Measurements from ENCODE around the gene SLC25A5. TPM values are rescaled to one million over a fixed set of nuclear protein-coding genes. Genes with fewer than 3 reads are reported as not detected.
"Not testable (repeated sequence)": the region's sequence is repeated elsewhere in the genome, so short reads cannot be mapped to it uniquely, and the experiment has no call there.

Gene SLC25A5
- total RNA-seq, 1 donor from 2014 or later = 471 TPM

- Mint-ChIP-seq H3K27ac (no peak overlapping the region), H3K27me3 (ENCODE audit: insufficient read depth) (peaks cover 4% of the 10 kb centered on the region), H3K9me3 (no peaks in the 10 kb centered on the region), H3K4me1 (ENCODE audit: low read depth) (peaks cover 10% of the 10 kb centered on the region), H3K4me3 (no peak overlapping the region), H3K36me3 (ENCODE audit: low read depth) (no peaks in the 10 kb centered on the region)
- DNase-seq (ENCODE audit: low spot score) = no peak
- intact Hi-C loops (cut with micrococcal nuclease) = loop anchor here (2.0 kb wide), 1 partner anchor 13 kb away; the partner anchor contains the start of gene SLC25A5
These were observed 13.8 kb downstream of the SLC25A5 start for GRCh38 chrX:119482041-119482440.

DNA sequence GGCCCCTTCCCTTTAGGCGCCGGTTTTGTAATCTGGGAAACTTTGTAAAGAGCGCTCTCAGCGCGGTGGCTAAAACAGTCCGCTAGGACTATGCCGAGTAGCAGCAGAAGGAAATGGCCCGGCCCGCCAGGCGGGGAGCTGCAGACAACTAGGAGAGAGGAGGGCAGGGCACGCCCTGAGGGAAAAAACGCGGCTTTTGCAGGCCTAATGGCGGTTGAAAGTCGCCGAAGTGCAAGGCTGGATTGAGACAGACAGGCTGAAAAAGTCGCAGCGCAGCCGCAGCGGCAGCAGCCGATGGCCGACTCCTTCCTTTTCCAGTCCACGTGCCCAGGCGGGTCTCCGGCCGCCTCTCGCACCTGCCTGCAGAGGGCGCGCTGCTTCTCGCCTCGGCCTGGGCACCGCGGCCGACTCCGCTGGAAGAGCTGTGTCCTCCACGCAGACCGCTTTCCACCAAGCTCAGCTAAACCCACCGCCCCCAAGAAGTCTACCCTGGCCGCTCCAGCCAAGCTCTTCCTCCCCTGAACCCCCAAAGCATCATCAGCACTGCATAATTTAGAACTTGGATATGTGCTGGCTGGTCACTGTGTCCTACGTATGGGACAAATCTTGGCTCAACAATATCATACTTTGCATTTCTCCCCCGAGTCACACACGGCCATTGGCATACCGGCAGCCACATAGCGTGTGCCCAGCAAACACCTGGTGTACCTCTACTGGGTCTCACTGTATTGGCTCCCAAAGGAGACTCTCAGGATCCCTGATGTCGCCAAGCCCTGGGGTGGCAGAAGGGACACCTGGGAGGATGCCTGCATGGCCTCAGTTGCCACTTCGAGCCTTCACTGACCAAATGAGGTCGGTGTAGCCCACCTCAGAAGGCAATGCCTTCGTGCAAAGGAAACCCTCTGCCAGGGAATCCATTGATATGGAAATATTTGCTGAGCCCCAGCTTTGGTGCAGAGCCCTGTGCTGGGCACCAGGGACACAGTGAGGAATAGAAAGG, 14.5 kb downstream of the SLC25A5 start:
- Mint-ChIP-seq H3K27ac (peak overlapping the region; percentile 48), H3K36me3 (ENCODE audit: low read depth) (no peaks in the 10 kb centered on the region), H3K4me1 (ENCODE audit: low read depth) (peaks cover 10% of the 10 kb centered on the region), H3K9me3 (no peaks in the 10 kb centered on the region), H3K4me3 (peak overlapping the region; percentile 59), H3K27me3 (ENCODE audit: insufficient read depth) (peaks cover 4% of the 10 kb centered on the region)
- DNase-seq (ENCODE audit: low spot score) = peak; percentile 59
- intact Hi-C loops (cut with micrococcal nuclease) = loop anchor here (2.0 kb wide), 1 partner anchor 14 kb away; the partner anchor contains the start of gene SLC25A5

GRCh38 chrX:119486745-119487144, 18.5 kb downstream of the SLC25A5 start:
- intact Hi-C loops (cut with micrococcal nuclease) = no loop called here
- Mint-ChIP-seq H3K36me3 (ENCODE audit: low read depth) (no peaks in the 10 kb centered on the region), H3K9me3 (no peaks in the 10 kb centered on the region), H3K27me3 (ENCODE audit: insufficient read depth) (peaks cover 1% of the 10 kb centered on the region), H3K27ac (no peak overlapping the region), H3K4me1 (ENCODE audit: low read depth) (peaks cover 10% of the 10 kb centered on the region), H3K4me3 (no peak overlapping the region)
- DNase-seq (ENCODE audit: low spot score) = no peak

GRCh38 chrX:119487766-119488165, 19.5 kb downstream of the SLC25A5 start:
- H3K27me3 Mint-ChIP-seq (ENCODE audit: insufficient read depth); H3K9me3 Mint-ChIP-seq; intact Hi-C loops (cut with micrococcal nuclease); H3K27ac Mint-ChIP-seq; H3K4me3 Mint-ChIP-seq; DNase-seq (ENCODE audit: low spot score); H3K4me1 Mint-ChIP-seq (ENCODE audit: low read depth); H3K36me3 Mint-ChIP-seq (ENCODE audit: low read depth): not testable (repeated sequence)

- H3K27me3 Mint-ChIP-seq (ENCODE audit: insufficient read depth) = no peaks in the 10 kb centered on the region
- peak; percentile 6 for DNase-seq (ENCODE audit: low spot score)
- no peaks in the 10 kb centered on the region for H3K36me3 Mint-ChIP-seq (ENCODE audit: low read depth)
- no peak overlapping the region for H3K27ac Mint-ChIP-seq
- intact Hi-C loops (cut with micrococcal nuclease) = no loop called here
- no peaks in the 10 kb centered on the region for H3K4me1 Mint-ChIP-seq (ENCODE audit: low read depth)
- no peak overlapping the region for H3K4me3 Mint-ChIP-seq
- H3K9me3 Mint-ChIP-seq = no peaks in the 10 kb centered on the region
These were observed 20.5 kb downstream of the SLC25A5 start for GRCh38 chrX:119488749-119489148.

DNA sequence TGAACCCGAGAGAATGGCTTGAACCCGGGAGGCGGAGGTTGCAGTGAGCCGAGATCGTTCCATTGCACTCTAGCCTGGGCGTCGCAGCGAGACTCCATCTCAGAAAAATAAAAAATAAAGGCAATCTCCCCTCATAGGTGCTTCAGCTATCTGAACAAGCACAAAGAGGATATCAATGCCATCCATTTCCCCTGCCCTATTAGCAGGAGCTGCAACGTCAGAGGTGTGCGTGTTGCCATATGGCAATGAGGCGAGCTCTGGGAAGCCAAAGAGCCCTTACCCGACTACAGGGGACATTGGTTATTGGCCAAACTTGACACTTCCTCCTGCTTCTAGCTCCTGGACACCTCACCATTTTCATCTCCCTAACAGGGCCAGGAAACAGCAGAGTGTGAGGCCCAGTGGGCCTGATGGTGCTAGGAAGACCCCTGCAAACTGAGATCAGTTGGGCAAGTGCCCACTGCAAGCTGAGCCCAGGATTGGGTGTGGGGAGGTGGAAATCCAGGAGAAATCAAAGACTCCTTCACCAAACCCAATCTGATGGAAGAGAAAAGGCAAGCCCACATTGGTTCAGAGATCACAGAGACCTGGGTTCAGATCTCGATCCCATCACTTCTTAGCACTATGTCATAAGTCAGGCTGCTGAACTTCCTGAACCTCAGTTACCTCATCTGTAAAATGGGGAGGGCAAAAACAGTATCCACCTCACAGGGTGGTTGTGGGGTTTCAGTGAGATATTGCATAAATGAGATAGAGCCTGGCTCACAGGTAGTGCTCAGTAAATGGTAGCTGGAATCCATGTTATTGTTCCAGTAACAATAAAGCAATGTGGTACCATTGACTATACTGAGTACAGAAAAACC, 21.2 kb downstream of the SLC25A5 start:
- no peak overlapping the region for H3K27ac Mint-ChIP-seq
- no peak overlapping the region for H3K4me3 Mint-ChIP-seq
- DNase-seq (ENCODE audit: low spot score) = no peak
- no peaks in the 10 kb centered on the region for H3K27me3 Mint-ChIP-seq (ENCODE audit: insufficient read depth)
- intact Hi-C loops (cut with micrococcal nuclease) = loop anchor here (10.0 kb wide), 1 partner anchor 645 kb away; no protein-coding TSS in a partner anchor
- no peaks in the 10 kb centered on the region for H3K4me1 Mint-ChIP-seq (ENCODE audit: low read depth)
- no peaks in the 10 kb centered on the region for H3K36me3 Mint-ChIP-seq (ENCODE audit: low read depth)
- H3K9me3 Mint-ChIP-seq = no peaks in the 10 kb centered on the region

- DNase-seq (ENCODE audit: low spot score) = no peak
- Mint-ChIP-seq H3K9me3 (no peaks in the 10 kb centered on the region), H3K27me3 (ENCODE audit: insufficient read depth) (no peaks in the 10 kb centered on the region), H3K4me1 (ENCODE audit: low read depth) (no peaks in the 10 kb centered on the region), H3K27ac (no peak overlapping the region), H3K36me3 (ENCODE audit: low read depth) (no peaks in the 10 kb centered on the region), H3K4me3 (no peak overlapping the region)
- intact Hi-C loops (cut with micrococcal nuclease) = loop anchor here (10.0 kb wide), 1 partner anchor 642 kb away; no protein-coding TSS in a partner anchor
These were observed 24.2 kb downstream of the SLC25A5 start for GRCh38 chrX:119492463-119492862.

GRCh38 chrX:119493851-119494495, 25.7 kb downstream of the SLC25A5 start:
- not testable (repeated sequence) for H3K4me1 Mint-ChIP-seq (ENCODE audit: low read depth); H3K4me3 Mint-ChIP-seq; H3K36me3 Mint-ChIP-seq (ENCODE audit: low read depth); H3K27me3 Mint-ChIP-seq (ENCODE audit: insufficient read depth); H3K27ac Mint-ChIP-seq; DNase-seq (ENCODE audit: low spot score); H3K9me3 Mint-ChIP-seq
- intact Hi-C loops (cut with micrococcal nuclease) = loop anchor here (10.0 kb wide), 1 partner anchor 641 kb away; no protein-coding TSS in a partner anchor

DNA sequence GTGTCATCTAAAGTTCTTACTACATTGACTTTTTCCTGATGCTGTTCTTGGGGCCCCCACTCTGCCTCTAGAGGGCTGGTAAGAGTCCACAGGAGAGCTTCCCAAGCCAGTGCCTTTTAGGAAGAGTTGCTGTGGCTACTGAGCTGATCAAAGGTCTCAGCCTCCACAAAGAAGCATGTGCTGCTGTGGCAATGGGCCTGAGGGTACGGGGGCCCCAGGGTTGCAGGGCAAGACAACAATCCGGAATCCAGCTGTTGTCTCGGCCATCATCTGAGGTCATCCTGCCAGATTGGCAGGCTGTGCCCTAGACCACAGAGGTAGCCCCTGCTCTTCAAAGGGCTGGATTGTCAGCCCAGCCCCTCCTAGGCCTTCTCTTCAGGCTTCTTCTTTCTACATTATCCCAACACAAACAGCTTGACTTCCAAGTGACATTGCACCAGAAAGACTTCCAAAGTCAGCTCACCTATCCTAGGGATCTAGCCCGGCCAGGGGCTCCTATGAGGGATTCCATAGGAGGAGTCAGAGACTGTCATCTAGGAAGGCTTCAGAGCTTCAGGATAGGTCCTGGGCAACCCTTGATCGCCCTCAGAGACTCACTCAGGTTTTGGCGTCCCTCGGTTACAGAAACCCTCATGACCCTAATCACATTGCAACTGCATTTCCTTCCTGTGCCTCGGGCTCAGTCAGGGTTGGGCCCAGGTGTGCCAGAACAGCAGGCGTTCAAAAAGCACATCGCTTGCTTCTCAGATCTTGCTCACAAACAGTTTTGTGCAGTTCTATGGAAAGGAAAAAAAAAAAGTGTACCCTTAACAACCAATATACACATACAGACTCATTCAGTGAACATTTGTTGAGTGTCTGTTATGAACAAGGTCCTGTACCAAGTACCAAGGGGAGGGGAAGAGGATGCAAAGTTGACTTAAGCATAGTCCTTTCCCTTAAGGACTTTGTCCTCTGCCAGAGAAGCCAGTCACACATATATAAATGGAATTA, 27.8 kb downstream of the SLC25A5 start:
- H3K4me3 Mint-ChIP-seq = no peak overlapping the region
- H3K27me3 Mint-ChIP-seq (ENCODE audit: insufficient read depth) = no peaks in the 10 kb centered on the region
- H3K9me3 Mint-ChIP-seq = no peaks in the 10 kb centered on the region
- H3K27ac Mint-ChIP-seq = no peak overlapping the region
- H3K36me3 Mint-ChIP-seq (ENCODE audit: low read depth) = no peaks in the 10 kb centered on the region
- no peak for DNase-seq (ENCODE audit: low spot score)
- intact Hi-C loops (cut with micrococcal nuclease) = loop anchor here (10.0 kb wide), 1 partner anchor 639 kb away; no protein-coding TSS in a partner anchor
- no peaks in the 10 kb centered on the region for H3K4me1 Mint-ChIP-seq (ENCODE audit: low read depth)

- no peak for DNase-seq (ENCODE audit: low spot score)
- intact Hi-C loops (cut with micrococcal nuclease) = loop anchor here (10.0 kb wide), 1 partner anchor 638 kb away; no protein-coding TSS in a partner anchor
- Mint-ChIP-seq H3K27ac (no peak overlapping the region), H3K36me3 (ENCODE audit: low read depth) (no peaks in the 10 kb centered on the region), H3K27me3 (ENCODE audit: insufficient read depth) (no peaks in the 10 kb centered on the region), H3K9me3 (no peaks in the 10 kb centered on the region), H3K4me1 (ENCODE audit: low read depth) (no peaks in the 10 kb centered on the region), H3K4me3 (no peak overlapping the region)
These were observed 28.9 kb downstream of the SLC25A5 start for GRCh38 chrX:119497185-119497584.

GRCh38 chrX:119500061-119500800, 32.0 kb downstream of the SLC25A5 start:
- DNase-seq (ENCODE audit: low spot score) = no peak
- intact Hi-C loops (cut with micrococcal nuclease) = no loop called here
- H3K9me3 Mint-ChIP-seq = no peaks in the 10 kb centered on the region
- peaks cover 7% of the 10 kb centered on the region for H3K4me1 Mint-ChIP-seq (ENCODE audit: low read depth)
- no peaks in the 10 kb centered on the region for H3K36me3 Mint-ChIP-seq (ENCODE audit: low read depth)
- no peaks in the 10 kb centered on the region for H3K27me3 Mint-ChIP-seq (ENCODE audit: insufficient read depth)
- H3K4me3 Mint-ChIP-seq = no peak overlapping the region
- H3K27ac Mint-ChIP-seq = no peak overlapping the region
